Vagina (tissue), 2 donors: ENCODE measurements around the gene HSD17B8.
A peak's percentile ranks its signal among the peaks of the same experiment; 100 is the strongest.

Source experiments
- CTCF ChIP-seq, 3 experiments: fragments of 450-650 bp in 2 of 3; fragments of 200-600 bp in 1 of 3; sonication (generic) in 1 of 3; IDR thresholded peaks; one replicate each; pipeline ENCODE4 v1.5.1; 2017 to 2019; ENCODE audit warnings: antibody characterized with exemption in 3 of 3, mild to moderate bottlenecking in 2 of 3, moderate library complexity in 2 of 3
- POLR2A ChIP-seq, 2 donors: fragments of 450-650 bp; IDR thresholded peaks; one replicate each; pipeline ENCODE4 v1.6.1; 2017; ENCODE audit warnings: antibody characterized with exemption in 2 of 2, mild to moderate bottlenecking in 2 of 2, moderate library complexity in 2 of 2
- POLR2AphosphoS5 ChIP-seq, 2 donors: sonication (generic); formaldehyde crosslinking; IDR thresholded peaks; one replicate each; pipeline ENCODE4 v1.9.0; 2017; ENCODE audit warnings: antibody characterized with exemption in 2 of 2, mild to moderate bottlenecking in 2 of 2, low read depth in 1 of 2; ENCODE audit not compliant: insufficient read depth in 1 of 2

- TF ChIP-seq POLR2A (IDR thresholded peaks at IDR 0.05) (peak; percentile 49 to 99), CTCF (IDR thresholded peaks at IDR 0.05) (no peak), POLR2AphosphoS5 (IDR thresholded peaks at IDR 0.05; ENCODE audit: insufficient read depth in 1 of 2, low read depth in 1 of 2) (peak; percentile 65 to 100)
Measured at GRCh38 chr6:33208091-33208967, 3.9 kb downstream of the HSD17B8 start, which contains the start of gene RING1.
